T-helper 1 cell treated with Interleukin-12 subunit alpha and Interleukin-12 subunit beta and Interleukin-4 antibody, amounts not matched to agents 30 μg/mL and 1 μg/mL, for 36 hours (primary cell): ENCODE results near the gene RNFT1.
A peak's percentile ranks its signal among the peaks of the same experiment; 100 is the strongest.
"Not testable (repeated sequence)": the region's sequence is repeated elsewhere in the genome, so short reads cannot be mapped to it uniquely, and the experiment has no call there.

Experiments used
- H3K27ac Mint-ChIP-seq: one replicate; pipeline ENCODE4 v1.8.0; 2021; ENCODE audit warnings: mild to moderate bottlenecking, mixed read lengths
- H3K27me3 Mint-ChIP-seq: one replicate; pipeline ENCODE4 v1.8.0; 2021; ENCODE audit warnings: low read depth, mixed read lengths
- H3K36me3 Mint-ChIP-seq: one replicate; pipeline ENCODE4 v1.8.0; 2021; ENCODE audit warnings: low read depth, mixed read lengths
- H3K4me1 Mint-ChIP-seq: one replicate; pipeline ENCODE4 v1.8.0; 2021; ENCODE audit warnings: low read depth, mixed read lengths
- H3K4me3 Mint-ChIP-seq: one replicate; pipeline ENCODE4 v1.8.0; 2021; ENCODE audit warnings: mild to moderate bottlenecking, moderate library complexity, mixed read lengths
- H3K9me3 Mint-ChIP-seq: one replicate; pipeline ENCODE4 v1.8.0; 2021; ENCODE audit warnings: mixed read lengths

Gene RNFT1

GRCh38 chr17:59964482-59965328, at the start of gene RNFT1:
TSS of gene RNFT1 (minus strand) at chr17:59964740. CDS start at chr17:59964663, 77 bp downstream.
- Mint-ChIP-seq H3K4me3 (peak within 1 kb of the TSS; percentile 84), H3K27ac (peak within 1 kb of the TSS; percentile 89), H3K36me3 (peaks cover 6% of the 10 kb centered on the region), H3K4me1 (peaks cover 19% of the 10 kb centered on the region), H3K9me3 (no peaks in the 10 kb centered on the region), H3K27me3 (no peaks in the 10 kb centered on the region)

- H3K4me3 Mint-ChIP-seq, H3K4me1 Mint-ChIP-seq, H3K27me3 Mint-ChIP-seq, H3K36me3 Mint-ChIP-seq, H3K9me3 Mint-ChIP-seq, H3K27ac Mint-ChIP-seq: not testable (repeated sequence)
Observed at GRCh38 chr17:60009326-60009725, 44.8 kb upstream of the RNFT1 start.

- not testable (repeated sequence) for H3K4me3 Mint-ChIP-seq, H3K9me3 Mint-ChIP-seq, H3K27me3 Mint-ChIP-seq, H3K4me1 Mint-ChIP-seq, H3K36me3 Mint-ChIP-seq, H3K27ac Mint-ChIP-seq
Observed at GRCh38 chr17:60008377-60008776, 43.8 kb upstream of the RNFT1 start.

- no peaks in the 10 kb centered on the region for H3K36me3 Mint-ChIP-seq
- H3K4me3 Mint-ChIP-seq: no peak overlapping the region
- H3K4me1 Mint-ChIP-seq: no peaks in the 10 kb centered on the region
- H3K27me3 Mint-ChIP-seq: peaks cover 10% of the 10 kb centered on the region
- H3K27ac Mint-ChIP-seq: no peak overlapping the region
- no peaks in the 10 kb centered on the region for H3K9me3 Mint-ChIP-seq
Observed at GRCh38 chr17:60006160-60006559, 41.6 kb upstream of the RNFT1 start.

- H3K4me3 Mint-ChIP-seq, H3K4me1 Mint-ChIP-seq, H3K36me3 Mint-ChIP-seq, H3K27ac Mint-ChIP-seq, H3K9me3 Mint-ChIP-seq: not testable (repeated sequence)
- H3K27me3 Mint-ChIP-seq: peaks cover 10% of the 10 kb centered on the region
Observed at GRCh38 chr17:60004561-60004960, 40.0 kb upstream of the RNFT1 start.

GRCh38 chr17:60002405-60002804, 37.9 kb upstream of the RNFT1 start:
- not testable (repeated sequence) for H3K4me3 Mint-ChIP-seq, H3K27ac Mint-ChIP-seq, H3K4me1 Mint-ChIP-seq, H3K9me3 Mint-ChIP-seq, H3K36me3 Mint-ChIP-seq
- H3K27me3 Mint-ChIP-seq: peaks cover 14% of the 10 kb centered on the region

GRCh38 chr17:59996608-59997007, 32.1 kb upstream of the RNFT1 start:
- H3K9me3 Mint-ChIP-seq, H3K4me1 Mint-ChIP-seq, H3K27ac Mint-ChIP-seq, H3K36me3 Mint-ChIP-seq, H3K4me3 Mint-ChIP-seq, H3K27me3 Mint-ChIP-seq: not testable (repeated sequence)

GRCh38 chr17:59975166-59975565, 10.6 kb upstream of the RNFT1 start:
- not testable (repeated sequence) for H3K36me3 Mint-ChIP-seq, H3K27me3 Mint-ChIP-seq

GRCh38 chr17:59973483-59973882, 8.9 kb upstream of the RNFT1 start:
- H3K4me1 Mint-ChIP-seq, H3K36me3 Mint-ChIP-seq, H3K4me3 Mint-ChIP-seq, H3K9me3 Mint-ChIP-seq, H3K27me3 Mint-ChIP-seq, H3K27ac Mint-ChIP-seq: not testable (repeated sequence)

More at GRCh38 chr17:59975166-59975565, 10.6 kb upstream of the RNFT1 start:
- not testable (repeated sequence) for H3K27ac Mint-ChIP-seq, H3K4me1 Mint-ChIP-seq, H3K4me3 Mint-ChIP-seq, H3K9me3 Mint-ChIP-seq

- Mint-ChIP-seq H3K36me3 (no peaks in the 10 kb centered on the region), H3K4me3 (no peak overlapping the region), H3K27ac (no peak overlapping the region), H3K4me1 (no peaks in the 10 kb centered on the region), H3K27me3 (no peaks in the 10 kb centered on the region), H3K9me3 (no peaks in the 10 kb centered on the region)
Observed at GRCh38 chr17:59972778-59973177, 8.2 kb upstream of the RNFT1 start.

GRCh38 chr17:59971771-59972170, 7.2 kb upstream of the RNFT1 start:
- H3K4me3 Mint-ChIP-seq, H3K4me1 Mint-ChIP-seq: not testable (repeated sequence)

GRCh38 chr17:59963738-59964481, 630 bp downstream of the RNFT1 start:
- peaks cover 22% of the 10 kb centered on the region for H3K4me1 Mint-ChIP-seq
- H3K27me3 Mint-ChIP-seq: no peaks in the 10 kb centered on the region
- H3K27ac Mint-ChIP-seq: peak overlapping the region; percentile 89
- no peaks in the 10 kb centered on the region for H3K9me3 Mint-ChIP-seq
- peaks cover 9% of the 10 kb centered on the region for H3K36me3 Mint-ChIP-seq
- H3K4me3 Mint-ChIP-seq: peak overlapping the region; percentile 84

More at GRCh38 chr17:59971771-59972170, 7.2 kb upstream of the RNFT1 start:
- not testable (repeated sequence) for H3K27me3 Mint-ChIP-seq, H3K27ac Mint-ChIP-seq, H3K36me3 Mint-ChIP-seq, H3K9me3 Mint-ChIP-seq

- Mint-ChIP-seq H3K36me3 (peaks cover 12% of the 10 kb centered on the region), H3K4me3 (peak overlapping the region; percentile 10), H3K27ac (no peak overlapping the region), H3K27me3 (no peaks in the 10 kb centered on the region), H3K4me1 (peaks cover 24% of the 10 kb centered on the region), H3K9me3 (no peaks in the 10 kb centered on the region)
Observed at GRCh38 chr17:59962739-59963318, 1.7 kb downstream of the RNFT1 start.

- H3K27me3 Mint-ChIP-seq, H3K4me3 Mint-ChIP-seq, H3K27ac Mint-ChIP-seq, H3K9me3 Mint-ChIP-seq: not testable (repeated sequence)
- Mint-ChIP-seq H3K4me1 (peaks cover 21% of the 10 kb centered on the region), H3K36me3 (peaks cover 21% of the 10 kb centered on the region)
Observed at GRCh38 chr17:59959574-59959973, 5.0 kb downstream of the RNFT1 start.

GRCh38 chr17:59954856-59955255, 9.7 kb downstream of the RNFT1 start:
- Mint-ChIP-seq H3K4me1 (peaks cover 9% of the 10 kb centered on the region), H3K4me3 (no peak overlapping the region), H3K36me3 (peaks cover 28% of the 10 kb centered on the region), H3K9me3 (no peaks in the 10 kb centered on the region), H3K27me3 (no peaks in the 10 kb centered on the region), H3K27ac (no peak overlapping the region)
